ENCODE data around the gene TMEM82.

TMEM82 gene

GRCh38 chr1:15714406-15715136 lies 27.7 kb upstream of the TMEM82 start:
- Mint-ChIP-seq H3K4me1 (peaks cover 30% of the 10 kb centered on the region), H3K27me3 (ENCODE audit: low read depth) (no peaks in the 10 kb centered on the region), H3K27ac (peak overlapping the region; percentile 75 to 83 (median 79)), H3K36me3 (ENCODE audit: low read depth) (peaks cover 30% of the 10 kb centered on the region), H3K9me3 (no peaks in the 10 kb centered on the region), H3K4me3 (peak overlapping the region in 1 of 3 experiments; percentile 49)
- TF ChIP-seq CTCF (IDR thresholded peaks at IDR 0.05; ENCODE audit: unreplicated experiment in 3 of 3), result no peak

GRCh38 chr1:15717418-15718125 lies 24.7 kb upstream of the TMEM82 start:
- Mint-ChIP-seq H3K27ac (no peak overlapping the region), H3K4me3 (no peak overlapping the region), H3K27me3 (ENCODE audit: low read depth) (no peaks in the 10 kb centered on the region), H3K4me1 (peaks cover 30% of the 10 kb centered on the region), H3K9me3 (no peaks in the 10 kb centered on the region), H3K36me3 (ENCODE audit: low read depth) (peaks cover 40% of the 10 kb centered on the region)
- no peak for TF ChIP-seq CTCF (IDR thresholded peaks at IDR 0.05; ENCODE audit: unreplicated experiment in 3 of 3)

GRCh38 chr1:15718199-15718601 lies 24.1 kb upstream of the TMEM82 start:
- H3K36me3 Mint-ChIP-seq (ENCODE audit: low read depth), result peaks cover 44% of the 10 kb centered on the region
- TF ChIP-seq CTCF (IDR thresholded peaks at IDR 0.05; ENCODE audit: unreplicated experiment in 3 of 3), result no peak
- no peaks in the 10 kb centered on the region for H3K9me3 Mint-ChIP-seq
- H3K27ac Mint-ChIP-seq, result no peak overlapping the region
- no peaks in the 10 kb centered on the region for H3K27me3 Mint-ChIP-seq (ENCODE audit: low read depth)
- H3K4me3 Mint-ChIP-seq, result no peak overlapping the region
- H3K4me1 Mint-ChIP-seq, result peaks cover 34% of the 10 kb centered on the region

GRCh38 chr1:15719381-15720120 lies 22.7 kb upstream of the TMEM82 start:
- Mint-ChIP-seq H3K4me3 (no peak overlapping the region), H3K27ac (no peak overlapping the region), H3K9me3 (no peaks in the 10 kb centered on the region), H3K27me3 (ENCODE audit: low read depth) (no peaks in the 10 kb centered on the region), H3K4me1 (peaks cover 28% of the 10 kb centered on the region), H3K36me3 (ENCODE audit: low read depth) (peaks cover 39% of the 10 kb centered on the region)
- no peak for TF ChIP-seq CTCF (IDR thresholded peaks at IDR 0.05; ENCODE audit: unreplicated experiment in 3 of 3)

GRCh38 chr1:15720861-15721260 lies 21.4 kb upstream of the TMEM82 start:
- no peak for TF ChIP-seq CTCF (IDR thresholded peaks at IDR 0.05; ENCODE audit: unreplicated experiment in 3 of 3)
- Mint-ChIP-seq H3K27me3 (ENCODE audit: low read depth) (no peaks in the 10 kb centered on the region), H3K27ac (no peak overlapping the region), H3K4me1 (peaks cover 21% of the 10 kb centered on the region), H3K36me3 (ENCODE audit: low read depth) (peaks cover 42% of the 10 kb centered on the region), H3K4me3 (no peak overlapping the region), H3K9me3 (no peaks in the 10 kb centered on the region)

Data from nephron (organoid).